GM18909 (cell line): ENCODE results near the gene SBF2.
A peak's percentile ranks its signal among the peaks of the same experiment; 100 is the strongest.
"Not testable (repeated sequence)": the region's sequence is repeated elsewhere in the genome, so short reads cannot be mapped to it uniquely, and the experiment has no call there.

Experiments
- ATAC-seq: cut with Tn5 transposase; IDR thresholded peaks from one replicate; pipeline ENCODE4 v1.9.1; 2021; ENCODE audit warnings: mild to moderate bottlenecking; ENCODE audit not compliant: unreplicated experiment, poor library complexity

The SBF2 gene

GRCh38 chr11:9974375-9974774, 319.6 kb downstream of the SBF2 start:
- no peak for ATAC-seq

- no peak for ATAC-seq
These were observed 320.1 kb downstream of the SBF2 start for GRCh38 chr11:9973921-9974320.

DNA sequence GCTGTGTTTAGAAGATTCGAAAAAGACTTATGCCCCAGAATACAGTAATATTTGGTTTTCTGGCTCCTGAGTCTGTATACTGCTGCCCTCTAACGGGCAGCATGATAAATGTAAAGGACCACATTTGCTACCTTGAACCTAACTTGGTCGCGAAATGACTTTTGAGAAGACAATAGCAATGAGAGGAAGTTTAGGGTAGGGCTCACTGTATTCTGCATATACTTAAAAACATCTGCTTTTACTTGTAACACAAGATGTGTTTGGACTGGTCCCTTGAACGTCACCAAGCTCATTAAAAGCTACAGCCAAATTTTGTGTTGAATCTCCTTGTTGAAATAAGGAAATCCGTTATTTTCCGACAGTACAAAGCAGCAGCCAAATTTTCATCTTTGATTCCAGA, 321.0 kb downstream of the SBF2 start:
- ATAC-seq = peak; percentile 57

DNA sequence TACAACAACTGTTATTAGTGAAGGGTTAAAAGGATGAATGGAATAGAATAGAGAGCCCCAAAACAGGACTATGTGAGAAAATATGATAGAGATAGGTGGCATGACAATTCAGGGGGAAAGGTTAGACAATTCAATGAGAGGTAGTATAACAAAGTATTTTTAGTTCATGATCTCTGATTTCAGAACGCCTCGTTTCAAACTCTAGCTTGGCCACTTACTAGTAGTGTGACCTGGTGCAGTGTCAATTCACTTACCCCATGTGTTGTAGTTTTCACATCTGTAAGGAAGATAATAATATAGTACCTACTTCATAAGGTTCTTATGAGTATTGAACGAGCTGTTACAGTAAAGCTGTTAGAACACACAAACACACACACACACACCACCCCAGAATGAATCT, 322.1 kb downstream of the SBF2 start:
- ATAC-seq = no peak

DNA sequence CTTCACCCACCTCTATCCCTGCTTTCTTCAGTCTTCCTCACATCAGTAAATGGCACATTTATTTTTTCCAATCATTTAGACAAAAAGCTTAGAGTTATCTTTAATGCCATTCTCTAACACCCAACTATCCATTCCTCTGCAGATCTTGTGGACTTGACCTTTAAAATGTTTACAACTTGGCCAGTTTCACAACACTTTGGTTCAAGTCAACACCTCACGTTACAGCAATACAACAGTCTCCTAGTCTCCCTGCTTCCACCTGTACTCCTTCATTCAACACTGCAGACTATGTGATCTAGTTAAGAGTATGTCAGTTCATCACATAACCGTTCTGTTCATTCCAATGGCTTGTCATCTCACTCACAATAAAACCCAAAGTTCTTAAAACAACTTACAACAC, 325.0 kb downstream of the SBF2 start:
- no peak for ATAC-seq

- peak; percentile 88 for ATAC-seq
These were observed 331.3 kb downstream of the SBF2 start for GRCh38 chr11:9962722-9963121.

DNA sequence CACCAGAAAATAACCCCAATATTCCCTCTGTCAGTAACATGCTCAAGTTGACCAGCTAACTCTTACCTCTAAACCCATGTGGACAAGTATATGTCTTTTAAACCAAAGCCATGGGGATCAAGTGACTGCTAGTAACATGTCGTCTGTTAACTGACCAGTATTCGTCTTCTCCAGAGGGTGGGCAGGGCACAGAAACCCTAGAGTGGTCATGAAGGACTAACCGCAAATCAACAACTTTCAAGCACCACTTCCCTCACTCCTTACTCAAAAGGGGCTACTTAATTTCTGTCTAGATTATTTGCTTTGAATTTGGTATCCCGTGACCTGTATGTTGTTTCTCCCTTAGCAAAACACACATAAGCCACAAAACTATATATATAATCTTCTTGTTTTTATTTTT, 336.9 kb downstream of the SBF2 start:
- ATAC-seq = no peak

DNA sequence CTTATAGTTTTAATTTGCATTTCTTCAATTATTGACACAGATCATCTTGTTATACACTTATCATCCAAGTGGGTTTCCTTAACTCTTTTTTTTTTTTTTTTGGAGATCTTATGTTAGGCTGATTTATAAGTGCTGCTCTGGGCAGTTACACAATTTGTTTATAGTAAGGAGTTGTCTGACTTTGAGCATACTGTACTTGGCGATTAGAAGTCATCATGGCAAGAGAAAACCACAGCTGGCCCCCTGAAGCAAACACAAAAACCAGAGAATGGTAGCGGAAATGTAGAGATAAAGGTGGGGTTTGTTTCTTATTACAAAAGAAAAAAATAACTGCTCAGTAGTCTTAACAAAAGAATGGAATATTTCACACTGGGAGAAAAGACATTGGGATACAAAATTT, 337.5 kb downstream of the SBF2 start:
- no peak for ATAC-seq

DNA sequence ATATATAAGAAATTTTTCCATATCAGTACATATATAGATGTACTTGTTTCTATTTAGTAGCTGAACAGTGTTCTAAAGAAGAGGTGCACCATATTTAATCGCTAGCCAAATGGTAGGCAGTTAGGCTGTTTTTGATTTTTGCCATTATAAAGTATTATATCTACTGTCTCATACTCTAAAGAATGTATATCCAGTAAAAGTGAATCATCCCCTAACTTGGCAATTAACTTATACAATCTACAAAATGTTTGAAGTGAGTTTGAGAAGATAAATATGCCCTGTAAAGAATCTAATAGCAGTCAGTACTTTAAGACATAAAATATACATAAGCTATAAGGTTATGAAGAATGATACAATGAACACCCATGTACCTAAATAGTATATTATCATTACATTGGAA, 338.6 kb downstream of the SBF2 start:
- no peak for ATAC-seq

DNA sequence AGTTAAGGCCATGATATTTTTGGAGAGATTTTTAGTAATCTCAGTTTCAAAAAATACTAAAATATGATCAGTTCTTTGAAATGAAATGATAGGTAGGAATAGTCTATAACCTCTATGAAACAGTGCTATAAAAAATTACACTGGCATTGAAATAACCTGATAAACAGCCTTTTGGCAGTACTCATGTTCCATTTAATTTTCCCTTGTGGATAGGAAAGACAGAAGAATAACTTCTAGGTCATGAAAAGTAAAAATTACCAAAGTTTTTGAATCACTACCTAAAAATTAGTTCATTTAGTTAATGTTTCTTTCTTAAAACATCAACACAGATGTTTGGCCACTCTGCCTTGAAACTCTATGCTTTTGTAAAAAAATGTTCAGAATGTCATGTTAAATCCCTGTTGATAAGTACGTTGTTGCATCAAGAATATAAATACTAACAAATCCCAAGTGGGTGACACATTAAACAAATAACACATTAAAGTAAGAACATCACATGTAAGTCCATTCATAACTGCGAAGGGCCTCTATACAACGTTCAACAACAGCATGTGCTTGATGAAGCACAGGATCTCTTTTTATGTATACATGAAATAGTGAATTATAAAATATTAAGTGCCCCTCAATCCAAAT, 339.9 kb downstream of the SBF2 start:
- no peak for ATAC-seq

DNA sequence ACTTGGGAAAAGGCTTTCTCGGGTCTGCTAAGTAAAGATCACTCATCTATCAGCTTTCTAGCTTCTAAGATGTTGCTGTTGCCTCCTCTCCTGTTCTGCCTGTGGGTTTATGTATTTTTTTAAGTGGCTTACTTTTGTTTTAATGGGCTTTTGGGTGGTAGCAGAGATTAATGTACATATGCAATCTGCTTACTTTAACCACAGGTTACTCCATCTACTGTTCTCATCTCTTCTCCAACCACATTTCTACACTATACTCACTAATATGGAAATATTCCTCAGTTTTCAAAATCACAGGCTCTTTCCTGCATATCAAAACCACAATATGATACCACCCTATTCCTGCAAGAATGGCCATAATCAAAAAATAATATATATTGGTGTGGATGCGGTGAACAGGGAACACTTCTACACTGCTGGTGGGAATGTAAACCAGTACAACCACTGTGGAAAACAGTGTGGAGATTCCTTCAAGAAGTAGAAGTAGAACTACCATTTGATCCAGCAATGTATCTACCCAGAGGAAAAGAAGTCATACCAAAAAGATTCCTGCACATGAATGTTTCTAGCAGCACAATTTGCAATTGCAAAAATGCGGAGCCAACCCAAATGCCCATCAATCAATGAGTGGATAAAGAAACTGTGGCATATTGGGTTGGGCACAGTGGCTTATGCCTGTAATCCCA, 341.4 kb downstream of the SBF2 start:
- ATAC-seq = no peak

DNA sequence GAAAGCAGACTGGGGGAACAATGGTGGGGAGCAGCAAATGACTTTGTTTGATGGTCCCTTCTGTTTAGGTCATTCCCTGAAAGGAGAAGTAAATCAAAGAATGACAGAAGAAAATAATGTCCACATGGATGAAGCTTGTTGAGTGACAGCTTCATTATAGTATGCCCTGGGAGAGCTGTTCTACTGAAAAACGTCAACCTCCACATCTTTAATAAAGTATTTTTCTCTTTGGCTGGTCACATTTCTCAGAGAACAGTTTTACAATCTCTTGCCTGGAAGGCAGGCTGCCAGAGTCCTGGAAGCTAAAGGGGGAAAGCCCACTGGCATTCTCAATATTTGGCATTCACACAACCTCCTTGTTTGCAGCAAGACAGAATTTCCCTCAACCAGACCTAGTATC, 342.2 kb downstream of the SBF2 start:
- no peak for ATAC-seq

- no peak for ATAC-seq
These were observed 343.6 kb downstream of the SBF2 start for GRCh38 chr11:9950462-9950861.

GRCh38 chr11:9947231-9947864, 346.7 kb downstream of the SBF2 start:
- no peak for ATAC-seq

GRCh38 chr11:9945680-9946079, 348.3 kb downstream of the SBF2 start:
- not testable (repeated sequence) for ATAC-seq

GRCh38 chr11:9943386-9944110, 350.5 kb downstream of the SBF2 start:
- no peak for ATAC-seq

GRCh38 chr11:9941991-9942390, 352.0 kb downstream of the SBF2 start:
- no peak for ATAC-seq

- ATAC-seq = not testable (repeated sequence)
These were observed 354.9 kb downstream of the SBF2 start for GRCh38 chr11:9939150-9939549.

DNA sequence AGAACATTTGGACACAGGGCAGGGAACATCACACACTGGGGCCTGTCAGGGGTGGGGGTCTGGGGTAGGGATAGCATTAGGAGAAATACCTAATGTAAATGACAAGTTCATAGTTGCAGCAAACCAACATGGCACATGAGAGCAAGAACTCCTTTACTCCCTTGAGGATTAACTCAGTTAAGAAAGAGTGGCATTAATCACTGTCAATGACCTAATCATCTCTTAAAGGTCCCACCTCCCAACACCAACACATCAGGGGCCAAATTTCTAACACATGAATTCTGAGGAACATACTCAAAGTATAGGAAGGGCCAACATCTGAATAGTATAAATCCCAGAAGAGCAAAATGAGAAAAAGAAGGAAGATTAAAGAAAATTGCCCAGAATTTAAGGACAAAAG, 357.3 kb downstream of the SBF2 start:
- no peak for ATAC-seq

DNA sequence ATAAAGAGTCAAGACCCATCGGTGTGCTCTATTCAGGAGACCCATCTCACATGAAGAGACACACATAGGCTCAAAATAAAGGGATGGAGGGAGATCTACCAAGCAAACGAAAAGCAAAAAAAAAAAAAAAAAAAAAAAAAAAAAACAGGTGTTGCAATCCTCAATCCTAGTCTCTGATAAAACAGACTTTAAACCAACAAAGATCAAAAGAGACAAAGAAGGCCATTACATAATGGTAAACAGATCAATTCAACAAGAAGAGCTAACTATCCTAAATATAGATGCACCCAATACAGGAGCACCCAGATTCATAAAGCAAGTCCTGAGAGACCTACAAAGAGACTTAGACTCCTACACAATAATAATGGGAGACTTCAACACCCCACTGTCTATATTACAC, 361.2 kb downstream of the SBF2 start:
- ATAC-seq = not testable (repeated sequence)
